Esophagus muscularis mucosa (tissue), 3 donors: ENCODE data around the gene NKX2-3.

Source experiments
- CTCF ChIP-seq, 3 experiments: fragments of 200-600 bp in 2 of 3; fragments of 450-650 bp in 1 of 3; sonication (generic) in 2 of 3; IDR thresholded peaks; one replicate each; pipeline ENCODE4 v1.5.1; 2017 to 2019; ENCODE audit warnings: antibody characterized with exemption in 3 of 3, mild to moderate bottlenecking in 2 of 3, moderate library complexity in 1 of 3
- POLR2A ChIP-seq: fragments of 450-650 bp; IDR thresholded peaks from one replicate; pipeline ENCODE4 v1.6.1; 2017; ENCODE audit warnings: antibody characterized with exemption, moderate library complexity, mild to moderate bottlenecking, low read depth

GRCh38 chr10:99540657-99541531 lies 8.2 kb downstream of the NKX2-3 start:
- TF ChIP-seq POLR2A: no peak
- TF ChIP-seq CTCF (IDR thresholded peaks at IDR 0.05): no peak
